HL-60/S4 treated with phorbol 12-myristate 13-acetate at 8.2 ng/mL for 4 days and 3 days (cell line): Measurements from ENCODE around the gene CXCR4.

ENCODE experiments used
- in situ Hi-C: fragments of 300-500 bp; cut with MboI; formaldehyde crosslinking; loops from 2 replicates; pipeline ENCODE4 v1.15.0; 2022; ENCODE audit warnings: low sequenced_read_pairs

CXCR4 gene

GRCh38 chr2:136117909-136118818, at the start of gene CXCR4:
CXCR4 (minus strand) TSS chr2:136118149; CDS start chr2:136118060, 89 bp downstream.
- in situ Hi-C loops = no loop called here

GRCh38 chr2:136164280-136164776, 46.4 kb upstream of the CXCR4 start:
- in situ Hi-C loops = no loop called here

GRCh38 chr2:136162438-136162837, 44.5 kb upstream of the CXCR4 start:
- in situ Hi-C loops = no loop called here

- in situ Hi-C loops = no loop called here
These were observed 38.5 kb upstream of the CXCR4 start for GRCh38 chr2:136156411-136156810.

GRCh38 chr2:136154384-136154783, 36.4 kb upstream of the CXCR4 start:
- in situ Hi-C loops = no loop called here

GRCh38 chr2:136151021-136151971, 33.3 kb upstream of the CXCR4 start:
- in situ Hi-C loops = no loop called here

GRCh38 chr2:136149011-136149410, 31.1 kb upstream of the CXCR4 start:
- in situ Hi-C loops = no loop called here

GRCh38 chr2:136146564-136146963, 28.6 kb upstream of the CXCR4 start:
- in situ Hi-C loops = no loop called here

- in situ Hi-C loops = no loop called here
These were observed 25.9 kb upstream of the CXCR4 start for GRCh38 chr2:136143603-136144451.

GRCh38 chr2:136141510-136142149, 23.7 kb upstream of the CXCR4 start:
- in situ Hi-C loops = no loop called here

- in situ Hi-C loops = no loop called here
These were observed 21.7 kb upstream of the CXCR4 start for GRCh38 chr2:136139631-136140030.

GRCh38 chr2:136137982-136138381, 20.0 kb upstream of the CXCR4 start:
- in situ Hi-C loops = no loop called here

GRCh38 chr2:136136931-136137330, 19.0 kb upstream of the CXCR4 start:
- in situ Hi-C loops = no loop called here

- in situ Hi-C loops = no loop called here
These were observed 18.3 kb upstream of the CXCR4 start for GRCh38 chr2:136135921-136136906.

GRCh38 chr2:136135462-136135861, 17.5 kb upstream of the CXCR4 start:
- in situ Hi-C loops = no loop called here

GRCh38 chr2:136134126-136134525, 16.2 kb upstream of the CXCR4 start:
- in situ Hi-C loops = no loop called here

- in situ Hi-C loops = no loop called here
These were observed 15.6 kb upstream of the CXCR4 start for GRCh38 chr2:136133586-136133985.

GRCh38 chr2:136133176-136133575, 15.2 kb upstream of the CXCR4 start:
- in situ Hi-C loops = no loop called here

GRCh38 chr2:136132825-136133155, 14.8 kb upstream of the CXCR4 start:
- in situ Hi-C loops = no loop called here
